GM18505 (cell line): ENCODE data around the gene SERBP1.
A peak's percentile ranks its signal among the peaks of the same experiment; 100 is the strongest.

Experiments
- ATAC-seq: cut with Tn5 transposase; IDR thresholded peaks from one replicate; pipeline ENCODE4 v1.9.1; 2021; ENCODE audit not compliant: unreplicated experiment
- POLR2A ChIP-seq: IDR thresholded peaks from 4 replicates; pipeline ENCODE4 v1.6.1; 2011; ENCODE audit warnings: borderline replicate concordance; ENCODE audit not compliant: insufficient read depth, insufficient read length; ENCODE audit errors: extremely low read depth

SERBP1 gene

DNA sequence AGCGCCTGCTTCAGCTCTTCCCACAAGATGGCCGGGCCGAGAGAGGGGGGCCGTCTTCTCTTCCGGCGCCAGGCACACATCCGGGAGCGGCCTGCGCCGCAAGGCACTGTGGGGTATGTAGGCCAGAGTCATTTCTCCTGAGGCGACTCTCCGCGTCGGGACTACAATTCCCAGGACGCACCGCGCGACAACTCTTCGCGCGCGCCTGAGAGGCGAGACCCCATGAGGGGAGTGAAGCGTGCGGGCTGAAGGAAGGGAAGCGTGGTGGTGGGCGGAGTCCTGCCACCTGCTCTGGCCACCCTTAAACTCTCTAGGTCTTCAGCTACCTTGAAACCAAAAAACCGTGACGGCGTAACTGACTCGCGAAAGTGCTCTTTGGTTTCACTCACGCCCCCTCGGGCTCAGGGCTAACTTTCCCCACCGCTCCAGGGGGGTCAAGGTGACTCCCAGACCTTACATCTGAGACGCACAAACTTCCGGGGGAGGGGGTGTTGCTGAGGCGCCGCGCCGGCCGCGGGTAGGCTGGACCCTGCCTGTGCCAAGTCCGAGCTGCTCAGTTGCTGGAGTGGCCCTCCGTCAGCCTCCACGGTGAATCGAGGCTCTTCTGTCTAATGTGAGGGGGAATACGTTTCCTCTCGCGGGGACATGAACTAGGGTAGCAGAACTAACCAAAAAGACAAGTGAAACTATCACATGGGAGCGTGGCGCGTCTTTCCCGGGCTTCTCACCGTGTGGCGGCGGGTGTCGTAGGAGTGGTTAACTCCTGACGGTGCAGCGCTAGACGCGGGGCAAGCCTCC lies at the start of gene SERBP1:
Gene SERBP1, minus strand, starts transcription at position 45 of the 798 bp plus-strand sequence. CDS start 102 bp downstream, outside the sequence.
- TF ChIP-seq POLR2A = peak; percentile 71
- peak; percentile 89 for ATAC-seq

DNA sequence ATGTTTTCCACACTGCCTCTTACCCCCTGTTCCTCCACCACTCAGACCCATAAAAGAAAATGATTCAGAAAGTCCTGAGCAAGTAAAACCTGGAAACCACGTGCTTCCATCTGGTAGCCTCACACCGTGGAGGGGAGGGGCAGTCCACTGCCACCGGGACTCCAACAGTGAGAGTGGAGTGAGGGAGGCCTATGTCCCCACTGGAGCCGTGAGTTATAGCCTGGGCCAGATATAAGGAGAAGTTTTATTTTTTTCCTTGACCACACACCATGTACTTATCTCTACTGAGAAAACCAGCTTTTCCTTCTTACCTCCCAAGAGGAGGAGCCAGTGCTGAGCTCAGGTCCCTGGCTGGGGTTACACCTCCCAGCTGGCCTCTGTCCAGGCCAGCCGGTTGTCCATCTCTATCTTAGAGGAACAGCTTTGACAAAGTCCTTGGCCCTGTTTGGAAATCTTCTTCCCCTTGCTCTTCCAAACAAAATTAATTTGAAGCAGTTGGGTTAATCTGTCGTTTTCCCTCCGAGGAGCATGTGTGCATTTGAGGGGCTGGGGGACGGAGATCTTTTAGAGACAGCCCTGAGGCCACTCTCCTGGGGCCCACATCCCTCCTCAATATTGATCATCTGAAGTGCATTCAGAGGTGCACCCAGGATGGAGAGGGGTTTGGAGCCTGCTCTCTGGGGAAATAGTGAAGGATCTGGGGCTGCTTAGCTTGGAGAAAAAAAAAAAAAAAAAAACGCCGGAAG lies 49.1 kb upstream of the SERBP1 start:
- no peak for TF ChIP-seq POLR2A
- ATAC-seq = no peak

GRCh38 chr1:67476906-67477305 lies 46.7 kb upstream of the SERBP1 start:
- ATAC-seq = no peak
- no peak for TF ChIP-seq POLR2A

GRCh38 chr1:67476006-67476482 lies 45.8 kb upstream of the SERBP1 start:
- no peak for TF ChIP-seq POLR2A
- ATAC-seq = no peak

- no peak for ATAC-seq
- no peak for TF ChIP-seq POLR2A
Observed at GRCh38 chr1:67472056-67472455, 41.9 kb upstream of the SERBP1 start.

DNA sequence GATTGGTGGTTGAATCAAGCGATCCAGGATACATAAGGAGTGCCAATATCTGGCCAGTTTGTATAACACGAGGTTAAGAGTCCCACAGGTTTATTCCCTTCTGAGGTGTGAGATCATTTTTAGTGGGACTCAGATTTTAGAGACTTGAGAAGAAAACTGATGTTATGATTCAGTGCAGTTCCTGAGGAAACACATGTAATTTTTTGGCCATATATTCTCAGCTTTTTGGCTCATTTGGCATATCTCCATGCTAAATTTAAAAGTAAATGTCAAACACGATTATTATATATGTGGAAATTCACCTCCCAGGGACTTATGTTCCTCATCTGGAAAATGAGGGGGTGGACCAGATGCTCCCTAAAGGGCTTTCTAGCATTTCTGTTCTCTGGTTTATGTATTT lies 39.2 kb upstream of the SERBP1 start:
- no peak for ATAC-seq
- no peak for TF ChIP-seq POLR2A

GRCh38 chr1:67468066-67468718 lies 38.0 kb upstream of the SERBP1 start:
- no peak for TF ChIP-seq POLR2A
- no peak for ATAC-seq

GRCh38 chr1:67465375-67465774 lies 35.2 kb upstream of the SERBP1 start:
- TF ChIP-seq POLR2A = no peak

DNA sequence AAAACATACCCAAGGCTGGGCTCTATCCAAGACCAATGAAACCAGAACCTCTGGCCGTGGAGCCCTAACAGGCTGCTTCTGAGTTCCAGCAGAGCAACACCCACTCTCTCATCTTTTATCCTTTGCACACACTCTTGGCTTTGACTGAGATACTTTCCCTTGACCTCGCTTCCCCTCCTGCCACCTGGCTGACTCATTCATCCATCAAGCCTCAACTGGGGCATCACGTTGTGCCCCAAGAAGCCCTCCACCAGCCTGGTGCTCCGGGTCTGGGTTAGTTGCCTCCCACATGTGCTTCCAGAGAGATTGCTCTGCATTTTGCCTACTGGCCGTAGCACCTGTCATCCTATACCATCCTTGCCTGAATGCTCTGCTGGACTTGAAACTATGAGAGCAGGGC lies 34.5 kb upstream of the SERBP1 start:
- no peak for ATAC-seq

More at GRCh38 chr1:67465375-67465774, 35.2 kb upstream of the SERBP1 start:
- ATAC-seq = no peak

DNA sequence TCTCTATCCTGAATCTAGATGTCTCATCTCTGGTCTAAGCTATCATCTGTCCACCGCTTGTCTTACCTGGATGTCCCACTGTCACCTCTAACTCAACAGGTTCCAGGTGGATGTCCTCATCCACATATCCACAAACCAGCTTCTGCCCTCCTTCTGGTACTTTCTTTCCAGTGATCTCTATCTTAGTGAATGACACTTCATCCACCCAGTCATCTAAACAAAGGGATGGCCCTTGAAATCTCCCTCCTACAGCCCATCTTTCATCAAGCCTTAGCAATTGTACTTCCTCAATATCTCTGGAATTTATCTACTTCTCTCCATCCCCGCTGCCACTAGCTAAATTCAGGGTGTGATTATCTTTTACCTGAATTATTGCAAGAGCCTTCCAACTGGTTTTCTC lies 33.9 kb upstream of the SERBP1 start:
- TF ChIP-seq POLR2A = no peak
- no peak for ATAC-seq

More for the DNA sequence above, 34.5 kb upstream of the SERBP1 start:
- TF ChIP-seq POLR2A = no peak

DNA sequence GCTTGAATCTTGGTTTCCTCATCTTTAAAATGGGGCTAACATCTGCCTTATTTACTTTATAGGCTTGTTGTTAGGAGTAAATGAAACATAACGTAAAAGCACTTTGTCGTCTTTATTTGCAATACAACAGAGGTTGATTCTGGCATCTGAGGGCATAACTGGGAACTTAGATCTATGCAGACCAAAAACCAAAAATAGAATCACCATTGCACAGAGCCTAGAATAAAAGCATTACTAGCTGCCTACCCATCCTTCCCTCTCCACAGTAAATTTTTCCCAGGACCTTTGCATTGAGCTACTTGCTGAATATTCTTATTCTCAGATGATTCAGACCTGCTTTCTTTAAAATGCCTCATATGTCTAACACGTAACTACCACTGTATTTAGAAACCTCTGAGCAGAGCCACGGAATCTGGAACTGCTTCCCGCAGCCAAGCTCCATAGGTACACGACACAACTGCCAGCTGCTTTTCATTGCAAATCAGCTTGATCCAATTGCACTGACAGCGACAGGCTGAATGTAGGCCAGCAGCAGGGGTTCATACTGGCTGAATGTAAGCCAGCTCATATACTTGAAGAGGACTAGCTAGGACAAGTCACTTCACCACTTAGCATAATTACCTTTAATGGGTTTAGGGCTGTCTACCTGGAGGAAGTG lies 33.2 kb upstream of the SERBP1 start:
- ATAC-seq = no peak

GRCh38 chr1:67460676-67461500 lies 30.7 kb upstream of the SERBP1 start:
- ATAC-seq = no peak
- TF ChIP-seq POLR2A = no peak

More for the DNA sequence above, 33.2 kb upstream of the SERBP1 start:
- TF ChIP-seq POLR2A = no peak

- ATAC-seq = no peak
- no peak for TF ChIP-seq POLR2A
Observed at GRCh38 chr1:67459068-67459467, 28.9 kb upstream of the SERBP1 start.

- ATAC-seq = no peak
- no peak for TF ChIP-seq POLR2A
Observed at GRCh38 chr1:67458663-67459062, 28.5 kb upstream of the SERBP1 start.
